ENCODE data around the gene SPG11. TPM values are rescaled to one million over a fixed set of nuclear protein-coding genes. Genes with fewer than 3 reads are reported as not detected.

Gene SPG11
- total and polyA plus RNA-seq, 8 donors = 21.6 to 61.1 (median 35.2) TPM

DNA sequence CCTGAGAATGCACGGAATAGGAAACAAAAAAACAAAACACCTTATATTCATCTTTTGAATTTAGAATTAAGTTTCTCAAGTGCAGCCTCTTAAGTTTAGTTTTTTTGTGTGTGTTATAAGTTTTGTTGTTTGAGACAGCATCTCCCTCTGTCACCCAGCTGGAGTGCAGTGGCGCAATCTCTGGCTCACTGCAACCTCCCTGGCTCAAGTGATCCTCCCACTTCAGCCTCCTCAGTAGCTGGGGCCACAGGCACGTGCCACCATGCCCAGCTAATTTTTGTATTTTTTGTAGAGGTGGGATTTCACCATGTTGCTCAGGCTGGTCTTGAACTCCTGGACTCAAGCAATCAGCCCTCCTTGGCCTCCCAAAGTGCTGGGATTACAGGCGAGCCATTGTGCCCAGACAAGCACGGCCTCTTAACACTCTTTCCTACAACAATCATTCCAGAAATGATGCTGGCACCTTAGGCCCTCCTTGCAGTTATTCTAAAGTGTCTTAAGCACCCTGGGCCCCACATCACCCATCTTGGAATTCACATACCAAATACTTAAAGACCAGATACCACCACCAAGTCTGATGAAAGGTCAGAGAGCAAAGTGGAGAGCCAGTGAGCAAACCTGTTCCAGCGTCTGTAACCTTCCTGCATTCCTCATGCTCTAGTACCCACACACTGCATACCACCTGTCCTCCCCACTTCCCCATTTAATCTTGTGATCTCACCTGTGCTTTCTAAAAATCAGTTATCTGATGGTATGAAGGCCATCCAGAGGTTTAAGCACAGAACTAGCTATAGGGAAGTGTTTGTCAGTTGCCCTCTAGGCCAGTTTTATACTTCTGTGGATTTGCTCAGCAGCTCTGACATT lies 6.9 kb upstream of the SPG11 start:
- H3K36me3 ChIP-seq = no peaks in the 10 kb centered on the region
- no peak for DNase-seq
- no peaks in the 10 kb centered on the region for H3K27me3 ChIP-seq
- no peak for TF ChIP-seq CTCF (IDR thresholded peaks at IDR 0.05)
- H3K9me3 ChIP-seq = no peaks in the 10 kb centered on the region
- no peak for ATAC-seq
- H3K27ac ChIP-seq = no peak overlapping the region
- FAIRE-seq = no peak
- no peak overlapping the region for H3K4me3 ChIP-seq
- intact Hi-C loops (cut with DNase I) = loop anchor here in 1 of 3 donors (10.0 kb wide), 1 partner anchor 64 kb away; the partner anchor contains the start of gene TRIM69
- H3K4me1 ChIP-seq = no peaks in the 10 kb centered on the region
- 76 to 86% methylated on average over 6 of the region's 6 CpGs for WGBS, 2 donors

- DNase-seq (no peak), ATAC-seq (no peak), FAIRE-seq (no peak)
- Histone ChIP-seq H3K4me3 (no peak overlapping the region), H3K4me1 (peaks cover 0 to 1% (median 0%) of the 10 kb centered on the region in 3 donors), H3K9me3 (no peaks in the 10 kb centered on the region), H3K27me3 (no peaks in the 10 kb centered on the region), H3K36me3 (no peaks in the 10 kb centered on the region), H3K27ac (no peak overlapping the region)
- no peak for TF ChIP-seq CTCF (IDR thresholded peaks at IDR 0.05)
- 53 to 58% methylated on average over 2 of the region's 2 CpGs for WGBS, 2 donors
- intact Hi-C loops (cut with DNase I) = loop anchor here in 1 of 3 donors (10.0 kb wide), 1 partner anchor 66 kb away; the partner anchor contains the start of gene TRIM69
Observed at GRCh38 chr15:44668921-44669320, 5.5 kb upstream of the SPG11 start.

GRCh38 chr15:44667039-44667360 lies 3.5 kb upstream of the SPG11 start:
- no peak for DNase-seq
- WGBS, 2 donors = 56 to 64% methylated on average over 3 of the region's 3 CpGs
- H3K36me3 ChIP-seq = no peaks in the 10 kb centered on the region
- TF ChIP-seq CTCF (IDR thresholded peaks at IDR 0.05) = no peak
- H3K4me1 ChIP-seq = peaks cover 0 to 4% (median 4%) of the 10 kb centered on the region in 3 donors
- FAIRE-seq = no peak
- H3K9me3 ChIP-seq = no peaks in the 10 kb centered on the region
- no peaks in the 10 kb centered on the region for H3K27me3 ChIP-seq
- no peak overlapping the region for H3K4me3 ChIP-seq
- intact Hi-C loops (cut with DNase I) = loop anchor here in 1 of 3 donors (10.0 kb wide), 1 partner anchor 68 kb away; the partner anchor contains the start of gene TRIM69
- ATAC-seq = no peak
- no peak overlapping the region for H3K27ac ChIP-seq

GRCh38 chr15:44666210-44667038 lies 3.0 kb upstream of the SPG11 start:
- 38 to 53% methylated on average over 5 of the region's 5 CpGs for WGBS, 2 donors
- peaks cover 3 to 10% (median 4%) of the 10 kb centered on the region in 3 donors for H3K4me1 ChIP-seq
- no peak for DNase-seq
- intact Hi-C loops (cut with DNase I) = loop anchor here in 1 of 3 donors (10.0 kb wide), 1 partner anchor 68 kb away; the partner anchor contains the start of gene TRIM69
- H3K36me3 ChIP-seq = no peaks in the 10 kb centered on the region
- ATAC-seq = no peak
- no peak for FAIRE-seq
- no peaks in the 10 kb centered on the region for H3K27me3 ChIP-seq
- H3K4me3 ChIP-seq = no peak overlapping the region
- no peak overlapping the region for H3K27ac ChIP-seq
- no peak for TF ChIP-seq CTCF (IDR thresholded peaks at IDR 0.05)
- H3K9me3 ChIP-seq = no peaks in the 10 kb centered on the region
